SU-DHL-6 (cell line): ENCODE measurements around the gene PCDHGC4.

Source experiments
- EZH2phosphoT487 ChIP-seq: fragments of 200-600 bp; sonication (generic), shearing (Covaris generic); conservative IDR thresholded peaks from 2 replicates; pipeline ENCODE4 v1.6.1; 2018; ENCODE audit warnings: mild to moderate bottlenecking, antibody characterized with exemption, low read length, moderate library complexity, mixed read lengths
- TF ChIP-seq, protein P1 (sequence below): fragments of 200-600 bp; sonication (generic); IDR thresholded peaks from one replicate; pipeline ENCODE4 v1.5.1; 2017; ENCODE audit warnings: antibody characterized with exemption, mild to moderate bottlenecking, low read length, moderate library complexity; ENCODE audit not compliant: insufficient read depth, poor library complexity, severe bottlenecking

DNA sequence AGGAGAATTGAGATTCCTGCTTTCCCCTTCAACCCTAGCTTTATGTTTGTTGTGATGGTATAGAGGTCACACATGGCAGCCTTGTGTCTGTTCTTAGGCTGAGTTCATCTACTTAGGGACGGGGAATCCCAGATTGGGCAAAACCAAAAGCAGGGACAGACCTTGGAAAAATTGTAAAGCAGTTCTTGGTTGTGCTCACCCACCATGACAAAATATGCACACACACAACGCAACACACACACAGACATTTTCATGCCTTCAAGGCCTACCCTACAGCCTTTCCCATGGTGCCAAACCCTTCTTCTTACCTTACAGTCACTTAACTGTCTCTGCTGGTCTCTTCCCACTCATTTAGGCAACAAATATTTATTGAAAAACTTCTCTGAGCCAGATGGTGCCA is 18.9 kb downstream of the PCDHGC4 start:
- TF ChIP-seq, protein P1, sequence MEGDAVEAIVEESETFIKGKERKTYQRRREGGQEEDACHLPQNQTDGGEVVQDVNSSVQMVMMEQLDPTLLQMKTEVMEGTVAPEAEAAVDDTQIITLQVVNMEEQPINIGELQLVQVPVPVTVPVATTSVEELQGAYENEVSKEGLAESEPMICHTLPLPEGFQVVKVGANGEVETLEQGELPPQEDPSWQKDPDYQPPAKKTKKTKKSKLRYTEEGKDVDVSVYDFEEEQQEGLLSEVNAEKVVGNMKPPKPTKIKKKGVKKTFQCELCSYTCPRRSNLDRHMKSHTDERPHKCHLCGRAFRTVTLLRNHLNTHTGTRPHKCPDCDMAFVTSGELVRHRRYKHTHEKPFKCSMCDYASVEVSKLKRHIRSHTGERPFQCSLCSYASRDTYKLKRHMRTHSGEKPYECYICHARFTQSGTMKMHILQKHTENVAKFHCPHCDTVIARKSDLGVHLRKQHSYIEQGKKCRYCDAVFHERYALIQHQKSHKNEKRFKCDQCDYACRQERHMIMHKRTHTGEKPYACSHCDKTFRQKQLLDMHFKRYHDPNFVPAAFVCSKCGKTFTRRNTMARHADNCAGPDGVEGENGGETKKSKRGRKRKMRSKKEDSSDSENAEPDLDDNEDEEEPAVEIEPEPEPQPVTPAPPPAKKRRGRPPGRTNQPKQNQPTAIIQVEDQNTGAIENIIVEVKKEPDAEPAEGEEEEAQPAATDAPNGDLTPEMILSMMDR, result no peak
- TF ChIP-seq EZH2phosphoT487, result no peak
